ENCODE data around the gene TTYH1. TPM values are rescaled to one million over a fixed set of nuclear protein-coding genes. Genes with fewer than 3 reads are reported as not detected.
"Not testable (repeated sequence)": the region's sequence is repeated elsewhere in the genome, so short reads cannot be mapped to it uniquely, and the experiment has no call there.

TTYH1 gene
- total and polyA plus RNA-seq, 2 of the 8 experiments (the other 6 are each of a cell fraction or from before 2014, with no cell fraction given) = 26.7 to 46.5 TPM

GRCh38 chr19:54369082-54369687, 46.1 kb upstream of the TTYH1 start (continued):
- TF ChIP-seq RFX5 (IDR thresholded peaks at IDR 0.05; ENCODE audit: borderline replicate concordance, low read depth, low read length) = no peak

- H3K14ac ChIP-seq (ENCODE audit: insufficient read length); H3K56ac ChIP-seq (replicated peaks; ENCODE audit: insufficient read length, low read depth, low read length); H3K9me3 ChIP-seq (ENCODE audit: insufficient read depth in 2 of 2, low read depth in 1 of 2, low read length in 1 of 2); H3K36me3 ChIP-seq (ENCODE audit: control insufficient read depth in 2 of 4, insufficient read depth in 4 of 4, low read length in 3 of 4); H2BK12ac ChIP-seq (ENCODE audit: low read depth, low read length); H3K27me3 ChIP-seq (replicated peaks in 1 of 4; ENCODE audit: control insufficient read depth in 3 of 4, extremely low read depth in 1 of 4, insufficient read depth in 3 of 4, low read length in 3 of 4); H3K23me2 ChIP-seq (ENCODE audit: low read depth, low read length); H3K79me2 ChIP-seq (ENCODE audit: control insufficient read depth in 1 of 2, insufficient read depth in 2 of 2, low read length in 2 of 2); H3K23ac ChIP-seq (ENCODE audit: insufficient read length); FAIRE-seq; H2BK15ac ChIP-seq (ENCODE audit: low read length); H3K27ac ChIP-seq (ENCODE audit: low read depth, low read length); H3K4ac ChIP-seq (replicated peaks; ENCODE audit: insufficient read length, low read depth, low read length); H3K4me3 ChIP-seq (ENCODE audit: extremely low read depth in 1 of 4, insufficient read depth in 2 of 4, low read depth in 3 of 4, low read length in 4 of 4); POLR2A ChIA-PET (ENCODE audit: partially characterized antibody); H2BK5ac ChIP-seq (ENCODE audit: low read depth, low read length); H4K91ac ChIP-seq (replicated peaks; ENCODE audit: insufficient read length, low read length); DNase-seq (ENCODE audit: low read depth in 1 of 2, low spot score in 2 of 2); H3K4me1 ChIP-seq (replicated peaks in 1 of 4; ENCODE audit: control insufficient read depth in 3 of 4, insufficient read depth in 4 of 4, low read length in 3 of 4); H3K79me1 ChIP-seq (ENCODE audit: low read depth, low read length); H2BK120ac ChIP-seq (replicated peaks; ENCODE audit: low read depth, low read length); H3K9ac ChIP-seq (replicated peaks in 1 of 4; ENCODE audit: extremely low read depth in 1 of 4, low read depth in 3 of 4, low read length in 3 of 4); H2BK20ac ChIP-seq (ENCODE audit: low read length); H3K4me2 ChIP-seq (ENCODE audit: insufficient read depth in 1 of 2, low read depth in 2 of 2, low read length in 2 of 2); H4K8ac ChIP-seq (ENCODE audit: extremely low read depth, insufficient read depth, low read length); H4K20me1 ChIP-seq (replicated peaks in 1 of 2; ENCODE audit: control insufficient read depth in 1 of 2, insufficient read depth in 2 of 2, low read length in 2 of 2); H3K18ac ChIP-seq (ENCODE audit: extremely low read depth, low read length); H4K5ac ChIP-seq (ENCODE audit: insufficient read length, low read depth, low read length); H2AFZ ChIP-seq (ENCODE audit: low read length); H2AK5ac ChIP-seq (ENCODE audit: low read depth, low read length): not testable (repeated sequence)
- CTCF ChIA-PET (ENCODE audit: partially characterized antibody) = interaction anchor here (0.6 to 6.1 kb wide), 3 partner anchors 13 to 457 kb away, joined by 3 to 39 read pairs (median 3); no protein-coding TSS in a partner anchor
- 90% methylated on average over 13 of the region's 19 CpGs; no CpG with 5 or more reads in 1 of the 2 experiments for WGBS, 2 experiments (ENCODE audit: extremely low coverage in 1 of 2, insufficient coverage in 1 of 2, insufficient read length in 1 of 2, insufficient replicate concordance in 2 of 2, low coverage in 1 of 2, low lambda C conversion rate in 2 of 2, missing lambda C conversion rate in 1 of 2)
Measured at GRCh38 chr19:54369688-54370433, 45.4 kb upstream of the TTYH1 start.

Data from H1 (cell line).